Measurements from ENCODE around the gene TAS2R40. TPM values are rescaled to one million over a fixed set of nuclear protein-coding genes. Genes with fewer than 3 reads are reported as not detected.

Gene TAS2R40
- total RNA-seq, 1 experiment from 2014 or later: not detected

- TF ChIP-seq REST (IDR thresholded peaks at IDR 0.05; ENCODE audit: insufficient read depth in 1 of 2, low read depth in 2 of 2, low read length in 1 of 2): no peak
- no peaks in the 10 kb centered on the region for H3K4me1 ChIP-seq (ENCODE audit: control insufficient read depth, insufficient read depth, low read length)
- CTCF ChIA-PET: no interaction called here
- no TSS peak for BruUV-seq (replicated peaks)
- no peaks in the 10 kb centered on the region for H3K36me3 ChIP-seq (ENCODE audit: control insufficient read depth, insufficient read depth, low read length)
- no peak for ATAC-seq
- H3K27ac ChIP-seq (ENCODE audit: low read length): no peak overlapping the region
- DNase-seq (ENCODE audit: low read depth, low spot score): no peak
- POLR2A ChIA-PET: no interaction called here
- no peak overlapping the region for H3K4me3 ChIP-seq (ENCODE audit: low read depth in 2 of 2, low read length in 2 of 2)
- H3K9me3 ChIP-seq (ENCODE audit: control insufficient read depth, insufficient read depth, low read depth, low read length): no peaks in the 10 kb centered on the region
- intact Hi-C loops (cut with micrococcal nuclease; ENCODE audit: unreplicated experiment) (no loop called here), in situ Hi-C loops (cut with HindIII; ENCODE audit: low pct_unique_long_range_greater_than_20kb, low sequenced_read_pairs) (no loop called here)
- H3K27me3 ChIP-seq (ENCODE audit: control insufficient read depth, insufficient read depth, low read length): peaks cover 6% of the 10 kb centered on the region; the same call in 1 of the 2 replicates
These were observed 15.5 kb downstream of the TAS2R40 start for GRCh38 chr7:143237366-143237765.

- POLR2A ChIA-PET: no interaction called here
- in situ Hi-C loops (cut with HindIII; ENCODE audit: low pct_unique_long_range_greater_than_20kb, low sequenced_read_pairs): no loop called here
- no peak overlapping the region for H3K4me3 ChIP-seq (ENCODE audit: low read depth in 2 of 2, low read length in 2 of 2)
- TF ChIP-seq SIN3A (IDR thresholded peaks at IDR 0.05; ENCODE audit: borderline replicate concordance, insufficient read depth, low read depth, low read length): no peak
- H3K27me3 ChIP-seq (ENCODE audit: control insufficient read depth, insufficient read depth, low read length): peaks cover 6% of the 10 kb centered on the region; the same call in 1 of the 2 replicates
- CTCF ChIA-PET: no interaction called here
- BruUV-seq (replicated peaks): no TSS peak
- H3K4me1 ChIP-seq (ENCODE audit: control insufficient read depth, insufficient read depth, low read length): no peaks in the 10 kb centered on the region
- H3K27ac ChIP-seq (ENCODE audit: low read length): no peak overlapping the region
- ATAC-seq (no peak), DNase-seq (ENCODE audit: low read depth, low spot score) (no peak)
- intact Hi-C loops (cut with micrococcal nuclease; ENCODE audit: unreplicated experiment): no loop called here
- H3K9me3 ChIP-seq (ENCODE audit: control insufficient read depth, insufficient read depth, low read depth, low read length): no peaks in the 10 kb centered on the region
- no peaks in the 10 kb centered on the region for H3K36me3 ChIP-seq (ENCODE audit: control insufficient read depth, insufficient read depth, low read length)
These were observed 16.6 kb downstream of the TAS2R40 start for GRCh38 chr7:143238289-143238980.

- CTCF ChIA-PET: interaction anchor here (0.6 to 1.4 kb wide), 8 partner anchors 8 to 910 kb away, joined by 3 to 11 read pairs (median 3); partner anchors contain the start of gene GSTK1
- TF ChIP-seq POLR2AphosphoS5 (IDR thresholded peaks at IDR 0.05; ENCODE audit: low read depth, low read length): no peak
- no peak for TF ChIP-seq REST (IDR thresholded peaks at IDR 0.05; ENCODE audit: insufficient read depth in 1 of 2, low read depth in 2 of 2, low read length in 1 of 2)
- TF ChIP-seq CTCF (IDR thresholded peaks at IDR 0.05): no peak
- no peak for TF ChIP-seq TCF7L2 (IDR thresholded peaks at IDR 0.05; ENCODE audit: low read depth, low read length)
- TF ChIP-seq SIN3A (IDR thresholded peaks at IDR 0.05; ENCODE audit: borderline replicate concordance, insufficient read depth, low read depth, low read length): no peak
- Histone ChIP-seq H3K36me3 (ENCODE audit: control insufficient read depth, insufficient read depth, low read length) (no peaks in the 10 kb centered on the region), H3K4me1 (ENCODE audit: control insufficient read depth, insufficient read depth, low read length) (no peaks in the 10 kb centered on the region), H3K27me3 (ENCODE audit: control insufficient read depth, insufficient read depth, low read length) (peaks cover 6% of the 10 kb centered on the region; the same call in 1 of the 2 replicates), H3K9me3 (ENCODE audit: control insufficient read depth, insufficient read depth, low read depth, low read length) (no peaks in the 10 kb centered on the region), H3K4me3 (ENCODE audit: low read depth in 2 of 2, low read length in 2 of 2) (no peak overlapping the region), H3K27ac (ENCODE audit: low read length) (no peak overlapping the region)
- ATAC-seq (no peak), DNase-seq (ENCODE audit: low read depth, low spot score) (no peak)
- POLR2A ChIA-PET: no interaction called here
- no TSS peak for BruUV-seq (replicated peaks)
- in situ Hi-C loops (cut with HindIII; ENCODE audit: low pct_unique_long_range_greater_than_20kb, low sequenced_read_pairs): no loop called here
- intact Hi-C loops (cut with micrococcal nuclease; ENCODE audit: unreplicated experiment): loop anchor here (1.0 to 2.0 kb wide), 2 partner anchors 65 to 176 kb away; no protein-coding TSS in a partner anchor
These were observed 18.0 kb downstream of the TAS2R40 start for GRCh38 chr7:143239813-143240212.
